ENCODE data around the gene MANF.

- TF ChIP-seq SAFB2 (CRISPR knock-in tag; IDR thresholded peaks at IDR 0.05; ENCODE audit: borderline replicate concordance, low read depth) (no peak), CHD4 (IDR thresholded peaks at IDR 0.05; ENCODE audit: borderline replicate concordance, low read length) (no peak), TCF12 (IDR thresholded peaks at IDR 0.05) (no peak), TCF12 (CRISPR knock-in tag; IDR thresholded peaks at IDR 0.05) (no peak), FOXM1 (CRISPR knock-in tag; IDR thresholded peaks at IDR 0.05) (no peak)
Measured at GRCh38 chr3:51371943-51372557, 13.0 kb upstream of the MANF start.

Measured in HepG2 (cell line).